Measurements from ENCODE around the gene ZNF599. TPM values are rescaled to one million over a fixed set of nuclear protein-coding genes. Genes with fewer than 3 reads are reported as not detected.
A peak's percentile ranks its signal among the peaks of the same experiment; 100 is the strongest.

ZNF599 gene
- total and polyA plus RNA-seq, 2 of the 13 experiments (the other 11 are each of a cell fraction or from before 2014, with no cell fraction given), result 5.8 to 7.3 TPM

- TF ChIP-seq ZNF652 (CRISPR knock-in tag; IDR thresholded peaks at IDR 0.05; ENCODE audit: borderline replicate concordance, low read depth) (no peak), POLR2A (IDR thresholded peaks at IDR 0.05; ENCODE audit: insufficient read depth in 1 of 2, low read depth in 2 of 2, low read length in 2 of 2) (peak; percentile 88), ZNF282 (IDR thresholded peaks at IDR 0.05; ENCODE audit: partially characterized antibody) (no peak), SOX13 (IDR thresholded peaks at IDR 0.05) (no peak), SOX13 (CRISPR knock-in tag; conservative IDR thresholded peaks at IDR 0.05 in 1 of 2, IDR thresholded peaks at IDR 0.05 in 1 of 2) (no peak), SMAD1 (CRISPR knock-in tag; IDR thresholded peaks at IDR 0.05; ENCODE audit: borderline replicate concordance, low read depth) (no peak), ZNF563 (CRISPR knock-in tag; IDR thresholded peaks at IDR 0.05) (peak; percentile 82), ATF6 (CRISPR knock-in tag; conservative IDR thresholded peaks at IDR 0.05) (no peak), NR1H2 (CRISPR knock-in tag; IDR thresholded peaks at IDR 0.05; ENCODE audit: borderline replicate concordance, low read depth) (no peak), ZNF556 (CRISPR knock-in tag; IDR thresholded peaks at IDR 0.05; ENCODE audit: borderline replicate concordance) (peak; percentile 78), FOXJ3 (CRISPR knock-in tag; IDR thresholded peaks at IDR 0.05; ENCODE audit: borderline replicate concordance) (peak; percentile 37; the same call in 1 of the 2 replicates), ZNF614 (CRISPR knock-in tag; IDR thresholded peaks at IDR 0.05; ENCODE audit: borderline replicate concordance) (no peak), HDAC6 (IDR thresholded peaks at IDR 0.05; ENCODE audit: low read depth, low read length) (no peak), FUBP1 (CRISPR knock-in tag; IDR thresholded peaks at IDR 0.05; ENCODE audit: borderline replicate concordance) (no peak), TBX2 (CRISPR knock-in tag; IDR thresholded peaks at IDR 0.05; ENCODE audit: borderline replicate concordance) (peak; percentile 78), CBX1 (IDR thresholded peaks at IDR 0.05; ENCODE audit: low read depth) (no peak), MXD3 (CRISPR knock-in tag; IDR thresholded peaks at IDR 0.05) (peak; percentile 39; the same call in 1 of the 2 replicates), ZNF75D (CRISPR knock-in tag; IDR thresholded peaks at IDR 0.05; ENCODE audit: borderline replicate concordance) (no peak), MBNL3 (CRISPR knock-in tag; conservative IDR thresholded peaks at IDR 0.05) (no peak), HNF1A (IDR thresholded peaks at IDR 0.05; ENCODE audit: low read depth) (no peak), HNF1A (CRISPR knock-in tag; IDR thresholded peaks at IDR 0.05; ENCODE audit: borderline replicate concordance) (peak; percentile 56; the same call in 1 of the 2 replicates)
These were observed 39.1 kb downstream of the ZNF599 start, which contains the start of gene ZNF181 (continued) for GRCh38 chr19:34733746-34734536.

All from HepG2 (cell line).